HL-60 (cell line): ENCODE data around the gene ERRFI1.

Source experiments
- DNase-seq, 2 experiments: peaks; one replicate each; pipeline ENCODE4 v3.0.0-alpha.2; 2010 to 2020; ENCODE audit warnings: low read depth in 1 of 2, low spot score in 1 of 2
- H3K27ac ChIP-seq: fragments of 250-450 bp; sonication (Bioruptor Pico); replicated peaks from 2 replicates; pipeline ENCODE4 v1.5.1; 2020; ENCODE audit warnings: mild to moderate bottlenecking, moderate library complexity
- H3K27me3 ChIP-seq: fragments of 250-450 bp; sonication (Bioruptor Pico); 2 replicates; pipeline ENCODE4 v1.5.1; 2021; ENCODE audit warnings: mild to moderate bottlenecking, moderate library complexity; ENCODE audit not compliant: insufficient read depth, poor library complexity, severe bottlenecking
- H3K4me3 ChIP-seq: replicated peaks from 2 replicates; pipeline ENCODE4 v1.5.1; 2011; ENCODE audit warnings: mild to moderate bottlenecking, control low read depth, low read length; ENCODE audit not compliant: insufficient read depth
- GABPA ChIP-seq: IDR thresholded peaks from 2 replicates; pipeline ENCODE4 v1.6.1; 2012; ENCODE audit warnings: low read depth
- POLR2AphosphoS5 ChIP-seq: IDR thresholded peaks from 2 replicates; pipeline ENCODE4 v1.6.1; 2012; ENCODE audit warnings: low read depth
- SPI1 ChIP-seq: IDR thresholded peaks from 2 replicates; pipeline ENCODE4 v1.6.1; 2012; ENCODE audit warnings: low read depth, mild to moderate bottlenecking, borderline replicate concordance
- TF ChIP-seq, protein P1 (sequence below): IDR thresholded peaks from 2 replicates; pipeline ENCODE4 v1.6.1; 2012; ENCODE audit warnings: low read depth; ENCODE audit not compliant: insufficient replicate concordance
- TF ChIP-seq, protein P2 (sequence below): IDR thresholded peaks from one replicate; pipeline ENCODE4 v1.5.1; 2011; ENCODE audit warnings: low read length, control low read depth, inconsistent platforms; ENCODE audit not compliant: insufficient read depth

ERRFI1 gene

DNA sequence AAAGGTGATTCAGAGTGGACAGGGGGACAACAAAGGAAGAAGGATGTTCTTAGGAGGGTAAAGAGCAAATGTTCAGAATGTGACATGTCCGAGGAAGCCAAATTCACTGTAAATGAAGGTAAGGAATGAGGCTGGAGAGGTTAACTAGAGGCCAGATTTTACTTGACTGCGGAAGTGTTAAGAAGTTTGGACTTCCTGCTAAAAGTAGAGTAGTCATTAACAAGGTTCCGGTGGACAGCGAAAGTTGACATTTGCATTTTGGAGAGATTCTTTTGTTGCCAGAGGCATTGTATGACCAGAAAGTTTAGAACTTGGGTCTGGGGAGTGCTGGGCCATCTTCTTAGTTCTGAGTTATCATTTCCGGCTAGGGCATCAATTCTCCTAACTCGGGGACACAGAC is 7.2 kb upstream of the ERRFI1 start:
- no peak overlapping the region for H3K27ac ChIP-seq
- peaks cover under 1% of the 10 kb centered on the region for H3K27me3 ChIP-seq
- no peak overlapping the region for H3K4me3 ChIP-seq
- TF ChIP-seq, protein P1, sequence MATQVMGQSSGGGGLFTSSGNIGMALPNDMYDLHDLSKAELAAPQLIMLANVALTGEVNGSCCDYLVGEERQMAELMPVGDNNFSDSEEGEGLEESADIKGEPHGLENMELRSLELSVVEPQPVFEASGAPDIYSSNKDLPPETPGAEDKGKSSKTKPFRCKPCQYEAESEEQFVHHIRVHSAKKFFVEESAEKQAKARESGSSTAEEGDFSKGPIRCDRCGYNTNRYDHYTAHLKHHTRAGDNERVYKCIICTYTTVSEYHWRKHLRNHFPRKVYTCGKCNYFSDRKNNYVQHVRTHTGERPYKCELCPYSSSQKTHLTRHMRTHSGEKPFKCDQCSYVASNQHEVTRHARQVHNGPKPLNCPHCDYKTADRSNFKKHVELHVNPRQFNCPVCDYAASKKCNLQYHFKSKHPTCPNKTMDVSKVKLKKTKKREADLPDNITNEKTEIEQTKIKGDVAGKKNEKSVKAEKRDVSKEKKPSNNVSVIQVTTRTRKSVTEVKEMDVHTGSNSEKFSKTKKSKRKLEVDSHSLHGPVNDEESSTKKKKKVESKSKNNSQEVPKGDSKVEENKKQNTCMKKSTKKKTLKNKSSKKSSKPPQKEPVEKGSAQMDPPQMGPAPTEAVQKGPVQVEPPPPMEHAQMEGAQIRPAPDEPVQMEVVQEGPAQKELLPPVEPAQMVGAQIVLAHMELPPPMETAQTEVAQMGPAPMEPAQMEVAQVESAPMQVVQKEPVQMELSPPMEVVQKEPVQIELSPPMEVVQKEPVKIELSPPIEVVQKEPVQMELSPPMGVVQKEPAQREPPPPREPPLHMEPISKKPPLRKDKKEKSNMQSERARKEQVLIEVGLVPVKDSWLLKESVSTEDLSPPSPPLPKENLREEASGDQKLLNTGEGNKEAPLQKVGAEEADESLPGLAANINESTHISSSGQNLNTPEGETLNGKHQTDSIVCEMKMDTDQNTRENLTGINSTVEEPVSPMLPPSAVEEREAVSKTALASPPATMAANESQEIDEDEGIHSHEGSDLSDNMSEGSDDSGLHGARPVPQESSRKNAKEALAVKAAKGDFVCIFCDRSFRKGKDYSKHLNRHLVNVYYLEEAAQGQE: no peak
- DNase-seq: no peak

DNA sequence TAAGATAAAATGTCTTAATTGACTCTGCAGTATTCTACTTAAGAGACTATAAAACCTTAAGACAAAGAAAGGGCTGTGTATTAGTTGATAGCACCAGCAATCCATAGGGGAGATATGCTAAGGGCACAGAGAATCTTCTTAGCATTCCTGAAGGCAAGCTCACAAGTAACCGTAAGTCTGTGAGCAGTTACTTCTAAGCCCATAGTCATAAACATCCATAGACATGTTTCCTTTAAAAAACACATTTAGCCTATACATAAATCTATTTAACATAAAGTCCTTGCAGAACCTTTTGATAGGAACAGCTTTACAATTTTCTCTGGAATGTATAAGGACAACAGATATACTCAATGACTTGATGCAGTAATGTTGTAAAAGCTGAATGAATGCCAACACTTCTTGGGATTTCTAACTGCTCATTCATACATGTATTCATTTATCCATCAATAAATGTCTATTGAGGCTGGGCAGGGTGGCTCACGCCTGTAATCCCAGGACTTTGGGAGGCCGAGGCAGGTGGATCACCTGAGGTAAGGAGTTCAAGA is 6.3 kb upstream of the ERRFI1 start:
- TF ChIP-seq, protein P1: no peak
- TF ChIP-seq POLR2AphosphoS5 (no peak), SPI1 (no peak), GABPA (no peak)
- TF ChIP-seq, protein P2, sequence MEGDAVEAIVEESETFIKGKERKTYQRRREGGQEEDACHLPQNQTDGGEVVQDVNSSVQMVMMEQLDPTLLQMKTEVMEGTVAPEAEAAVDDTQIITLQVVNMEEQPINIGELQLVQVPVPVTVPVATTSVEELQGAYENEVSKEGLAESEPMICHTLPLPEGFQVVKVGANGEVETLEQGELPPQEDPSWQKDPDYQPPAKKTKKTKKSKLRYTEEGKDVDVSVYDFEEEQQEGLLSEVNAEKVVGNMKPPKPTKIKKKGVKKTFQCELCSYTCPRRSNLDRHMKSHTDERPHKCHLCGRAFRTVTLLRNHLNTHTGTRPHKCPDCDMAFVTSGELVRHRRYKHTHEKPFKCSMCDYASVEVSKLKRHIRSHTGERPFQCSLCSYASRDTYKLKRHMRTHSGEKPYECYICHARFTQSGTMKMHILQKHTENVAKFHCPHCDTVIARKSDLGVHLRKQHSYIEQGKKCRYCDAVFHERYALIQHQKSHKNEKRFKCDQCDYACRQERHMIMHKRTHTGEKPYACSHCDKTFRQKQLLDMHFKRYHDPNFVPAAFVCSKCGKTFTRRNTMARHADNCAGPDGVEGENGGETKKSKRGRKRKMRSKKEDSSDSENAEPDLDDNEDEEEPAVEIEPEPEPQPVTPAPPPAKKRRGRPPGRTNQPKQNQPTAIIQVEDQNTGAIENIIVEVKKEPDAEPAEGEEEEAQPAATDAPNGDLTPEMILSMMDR: no peak
- no peak for DNase-seq
- H3K27ac ChIP-seq: no peak overlapping the region
- peaks cover 4% of the 10 kb centered on the region for H3K27me3 ChIP-seq
- H3K4me3 ChIP-seq: no peak overlapping the region

DNA sequence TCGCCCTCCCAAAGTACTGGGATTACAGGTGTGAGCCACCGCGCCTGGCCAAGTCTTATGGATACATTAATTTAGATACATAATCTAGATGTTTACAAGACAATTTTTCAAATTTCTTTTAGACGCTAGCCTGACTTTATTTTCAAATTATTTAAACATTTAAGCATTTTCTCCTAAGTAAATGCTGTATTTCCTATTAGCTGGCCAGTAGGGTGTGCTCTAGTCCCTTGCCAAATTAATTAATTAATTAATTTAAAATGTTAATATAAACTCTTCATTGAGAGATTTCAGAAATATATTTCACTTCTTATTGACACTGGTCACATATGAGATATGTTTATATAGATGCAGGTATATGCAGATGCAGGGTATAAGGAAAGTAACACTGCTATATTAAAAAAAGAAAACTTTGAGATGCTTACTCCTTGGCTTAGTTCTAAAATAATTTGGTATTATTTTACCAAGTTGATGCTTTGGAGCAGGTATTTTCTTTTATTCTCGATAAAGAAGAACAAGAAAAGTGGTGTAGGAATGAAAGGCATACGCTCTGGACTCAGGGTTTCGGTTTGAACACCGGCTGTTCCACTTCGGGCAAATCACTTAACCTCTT is 5.2 kb upstream of the ERRFI1 start:
- Histone ChIP-seq H3K4me3 (no peak overlapping the region), H3K27me3 (peaks cover 10% of the 10 kb centered on the region), H3K27ac (no peak overlapping the region)
- TF ChIP-seq GABPA (no peak), POLR2AphosphoS5 (no peak)
- TF ChIP-seq, protein P1: no peak
- no peak for DNase-seq

DNA sequence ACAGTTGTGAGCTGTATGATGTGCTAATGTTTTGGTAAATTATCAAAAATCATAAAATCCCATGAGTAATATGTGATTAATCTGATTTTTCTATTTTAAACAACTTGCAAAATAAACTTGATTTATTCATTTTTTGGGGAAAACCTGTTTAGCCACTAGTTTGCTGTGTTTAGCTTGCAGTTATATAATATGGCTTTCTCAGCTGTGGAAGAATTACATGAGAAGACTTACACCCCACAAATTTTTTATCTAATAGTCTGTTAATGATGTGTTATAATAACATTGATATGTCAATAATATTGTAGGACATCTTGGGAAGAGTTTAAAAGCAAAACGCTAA is 2.4 kb upstream of the ERRFI1 start:
- TF ChIP-seq GABPA (no peak), SPI1 (no peak), POLR2AphosphoS5 (no peak)
- TF ChIP-seq, protein P1: no peak
- TF ChIP-seq, protein P2: no peak
- peaks cover 24% of the 10 kb centered on the region for H3K27me3 ChIP-seq
- DNase-seq: no peak
- H3K4me3 ChIP-seq: no peak overlapping the region
- H3K27ac ChIP-seq: no peak overlapping the region
